ENCODE data around the gene NAMPT. TPM values are rescaled to one million over a fixed set of nuclear protein-coding genes. Genes with fewer than 3 reads are reported as not detected.
"Not testable (repeated sequence)": the region's sequence is repeated elsewhere in the genome, so short reads cannot be mapped to it uniquely, and the experiment has no call there.

Gene NAMPT
- total RNA-seq, 3 donors from 2014 or later (not counting 1 experiment from before 2014, with no cell fraction given) = 194 to 414 (median 270) TPM

GRCh38 chr7:106326594-106327537, 42.1 kb upstream of the NAMPT start:
- Mint-ChIP-seq H3K36me3 (no peaks in the 10 kb centered on the region), H3K4me1 (no peaks in the 10 kb centered on the region), H3K27me3 (ENCODE audit: low read depth in 2 of 2) (peaks cover 5 to 7% of the 10 kb centered on the region in 2 donors), H3K27ac (no peak overlapping the region), H3K4me3 (no peak overlapping the region), H3K9me3 (no peaks in the 10 kb centered on the region)
- H3K4me3 ChIP-seq (ENCODE audit: low read length) = no peak overlapping the region
- intact Hi-C loops (cut with micrococcal nuclease) = no loop called here
- H3K27ac ChIP-seq (ENCODE audit: low read length) = no peak overlapping the region
- no peak for DNase-seq
- ATAC-seq = no peak
- TF ChIP-seq CTCF (IDR thresholded peaks at IDR 0.05) = no peak
- H3K27me3 ChIP-seq (ENCODE audit: control insufficient read depth, insufficient read depth, low read length) = no peaks in the 10 kb centered on the region
- H3K36me3 ChIP-seq (ENCODE audit: control insufficient read depth, insufficient read depth, low read length) = no peaks in the 10 kb centered on the region
- H3K4me1 ChIP-seq (ENCODE audit: control insufficient read depth, insufficient read depth, low read length) = no peaks in the 10 kb centered on the region
- WGBS (ENCODE audit: insufficient coverage) = 95% methylated on average over 5 of the region's 7 CpGs
- H3K9me3 ChIP-seq (ENCODE audit: control insufficient read depth, insufficient read depth, low read length) = no peaks in the 10 kb centered on the region

DNA sequence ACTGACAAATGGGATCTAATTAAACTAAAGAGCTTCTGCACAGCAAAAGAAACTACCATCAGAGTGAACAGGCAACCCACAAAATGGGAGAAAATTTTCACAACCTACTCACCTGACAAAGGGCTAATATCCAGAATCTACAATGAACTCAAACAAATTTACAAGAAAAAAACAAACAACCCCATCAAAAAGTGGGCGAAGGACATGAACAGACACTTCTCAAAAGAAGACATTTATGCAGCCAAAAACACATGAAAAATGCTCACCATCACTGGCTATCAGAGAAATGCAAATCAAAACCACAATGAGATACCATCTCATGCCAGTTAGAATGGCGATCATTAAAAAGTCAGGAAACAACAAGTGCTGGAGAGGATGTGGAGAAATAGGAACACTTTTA, 39.7 kb upstream of the NAMPT start:
- H3K36me3 ChIP-seq (ENCODE audit: control insufficient read depth, insufficient read depth, low read length); H3K27ac Mint-ChIP-seq; ATAC-seq; intact Hi-C loops (cut with micrococcal nuclease); H3K9me3 Mint-ChIP-seq; H3K36me3 Mint-ChIP-seq; H3K4me3 ChIP-seq (ENCODE audit: low read length); H3K27me3 ChIP-seq (ENCODE audit: control insufficient read depth, insufficient read depth, low read length); H3K27ac ChIP-seq (ENCODE audit: low read length); H3K27me3 Mint-ChIP-seq (ENCODE audit: low read depth in 2 of 2); H3K9me3 ChIP-seq (ENCODE audit: control insufficient read depth, insufficient read depth, low read length); H3K4me3 Mint-ChIP-seq; DNase-seq; H3K4me1 ChIP-seq (ENCODE audit: control insufficient read depth, insufficient read depth, low read length); H3K4me1 Mint-ChIP-seq: not testable (repeated sequence)
- WGBS (ENCODE audit: insufficient coverage) = 100% methylated on average over 1 of the region's 2 CpGs

DNA sequence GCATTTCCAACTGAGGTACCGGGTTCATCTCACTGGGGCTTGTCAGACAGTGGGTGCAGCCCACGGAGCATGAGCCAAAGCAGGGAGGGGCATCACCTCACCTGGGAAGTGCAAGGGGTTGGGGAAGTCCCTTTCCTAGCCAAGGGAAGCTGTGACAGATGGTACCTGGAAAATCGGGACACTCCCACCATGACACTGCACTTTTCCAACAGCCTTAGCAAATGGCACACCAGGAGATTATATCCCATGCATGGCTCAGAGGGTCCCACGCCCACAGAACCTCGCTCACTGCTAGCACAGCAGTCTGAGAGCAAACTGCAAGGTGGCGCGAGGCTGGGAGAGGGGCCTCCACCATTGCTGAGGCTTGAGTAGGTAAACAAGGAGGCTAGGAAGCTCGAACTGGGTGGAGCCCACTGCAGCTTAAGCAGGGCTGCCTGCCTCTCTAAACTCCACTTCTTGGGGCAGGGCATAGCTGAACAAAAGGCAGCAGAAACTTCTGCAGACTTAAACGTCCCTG, 35.5 kb upstream of the NAMPT start:
- H3K4me3 Mint-ChIP-seq; H3K4me3 ChIP-seq (ENCODE audit: low read length); H3K27me3 ChIP-seq (ENCODE audit: control insufficient read depth, insufficient read depth, low read length); H3K27ac Mint-ChIP-seq; H3K4me1 ChIP-seq (ENCODE audit: control insufficient read depth, insufficient read depth, low read length); H3K36me3 ChIP-seq (ENCODE audit: control insufficient read depth, insufficient read depth, low read length); intact Hi-C loops (cut with micrococcal nuclease); H3K9me3 Mint-ChIP-seq; H3K9me3 ChIP-seq (ENCODE audit: control insufficient read depth, insufficient read depth, low read length); H3K36me3 Mint-ChIP-seq; H3K4me1 Mint-ChIP-seq; H3K27ac ChIP-seq (ENCODE audit: low read length); DNase-seq; ATAC-seq: not testable (repeated sequence)
- WGBS (ENCODE audit: insufficient coverage) = 87% methylated on average over 9 of the region's 9 CpGs
- peaks cover 18 to 23% of the 10 kb centered on the region in 2 donors for H3K27me3 Mint-ChIP-seq (ENCODE audit: low read depth in 2 of 2)

GRCh38 chr7:106318482-106318881, 33.7 kb upstream of the NAMPT start:
- Mint-ChIP-seq H3K9me3 (no peaks in the 10 kb centered on the region), H3K27ac (no peak overlapping the region), H3K36me3 (no peaks in the 10 kb centered on the region), H3K4me3 (no peak overlapping the region), H3K27me3 (ENCODE audit: low read depth in 2 of 2) (peaks cover 25 to 31% of the 10 kb centered on the region in 2 donors), H3K4me1 (no peaks in the 10 kb centered on the region)
- TF ChIP-seq CTCF (IDR thresholded peaks at IDR 0.05) = no peak
- no peak for DNase-seq
- Histone ChIP-seq H3K36me3 (ENCODE audit: control insufficient read depth, insufficient read depth, low read length) (no peaks in the 10 kb centered on the region), H3K4me1 (ENCODE audit: control insufficient read depth, insufficient read depth, low read length) (no peaks in the 10 kb centered on the region), H3K9me3 (ENCODE audit: control insufficient read depth, insufficient read depth, low read length) (no peaks in the 10 kb centered on the region), H3K27me3 (ENCODE audit: control insufficient read depth, insufficient read depth, low read length) (no peaks in the 10 kb centered on the region), H3K27ac (ENCODE audit: low read length) (no peak overlapping the region), H3K4me3 (ENCODE audit: low read length) (no peak overlapping the region)
- intact Hi-C loops (cut with micrococcal nuclease) = no loop called here
- 100% methylated on average over 1 of the region's 2 CpGs for WGBS (ENCODE audit: insufficient coverage)
- ATAC-seq = no peak

All from natural killer cell (primary cell).